Caco-2 (cell line): Measurements from ENCODE around the gene UHRF2. TPM values are rescaled to one million over a fixed set of nuclear protein-coding genes. Genes with fewer than 3 reads are reported as not detected.

Experiments used
- BruUV-seq: library from RNA; stranded (reverse); fragments of 400-500 nt; replicated peaks from 2 replicates; lab custom pipeline; 2021; lab: Mats Ljungman, UMichigan
- CTCF ChIA-PET: fragments of 300-600 bp; sonication (Branson Sonifier 250); formaldehyde crosslinking; loops from one replicate; lab custom pipeline; 2022; ENCODE audit warnings: antibody characterized with exemption; lab: Charles Lee
- POLR2A ChIA-PET: fragments of 300-600 bp; sonication (Branson Sonifier 250); formaldehyde crosslinking; loops from one replicate; lab custom pipeline; 2022; ENCODE audit warnings: antibody characterized with exemption; lab: Charles Lee
- DNase-seq, 2 experiments: peaks; one replicate each; pipeline versions ENCODE4 v3.0.0 to v3.0.0-alpha.2; 2020 to 2022
- H3K27me3 ChIP-seq: replicated peaks from 2 replicates; pipeline ENCODE4 v1.6.0; 2011; ENCODE audit warnings: low read length; ENCODE audit not compliant: control insufficient read depth, insufficient read depth
- H3K36me3 ChIP-seq: 2 replicates; pipeline ENCODE4 v1.5.1; 2011; ENCODE audit warnings: low read length; ENCODE audit not compliant: control insufficient read depth, insufficient read depth
- H3K4me1 ChIP-seq: fragments of 250-450 bp; sonication (Bioruptor Pico); 2 replicates; pipeline ENCODE4 v1.5.1; 2020; ENCODE audit warnings: mild to moderate bottlenecking
- H3K4me3 ChIP-seq: 2 replicates; pipeline ENCODE4 v1.5.1; 2011; ENCODE audit warnings: low read depth, mild to moderate bottlenecking, control low read depth, low read length
- H3K9me3 ChIP-seq: fragments of 250-450 bp; sonication (Bioruptor Pico); 2 replicates; pipeline ENCODE4 v1.5.1; 2020; ENCODE audit warnings: mild to moderate bottlenecking, moderate library complexity
- H3K27ac Mint-ChIP-seq: one replicate; pipeline ENCODE4 v1.8.0; 2022; ENCODE audit warnings: mixed read lengths; ENCODE audit not compliant: unreplicated experiment
- H3K27me3 Mint-ChIP-seq: one replicate; pipeline ENCODE4 v1.8.0; 2022; ENCODE audit warnings: mixed read lengths; ENCODE audit not compliant: insufficient read depth, unreplicated experiment
- H3K36me3 Mint-ChIP-seq: one replicate; pipeline ENCODE4 v1.8.0; 2022; ENCODE audit warnings: mild to moderate bottlenecking, mixed read lengths; ENCODE audit not compliant: insufficient read depth, unreplicated experiment
- H3K4me1 Mint-ChIP-seq: one replicate; pipeline ENCODE4 v1.8.0; 2022; ENCODE audit warnings: low read depth, mixed read lengths; ENCODE audit not compliant: unreplicated experiment
- H3K4me3 Mint-ChIP-seq: one replicate; pipeline ENCODE4 v1.8.0; 2022; ENCODE audit warnings: mild to moderate bottlenecking, moderate library complexity, mixed read lengths; ENCODE audit not compliant: unreplicated experiment
- H3K9me3 Mint-ChIP-seq: one replicate; pipeline ENCODE4 v1.8.0; 2022; ENCODE audit warnings: mixed read lengths; ENCODE audit not compliant: unreplicated experiment
- CTCF ChIP-seq, 2 experiments: fragments of 200-600 bp in 1 of 2; IDR thresholded peaks; 1 replicate in 1 of 2; 2 replicates in 1 of 2; pipeline versions ENCODE4 v1.5.1 to v1.8.0; 2011 to 2022; ENCODE audit warnings: antibody characterized with exemption in 1 of 2, control low read depth in 1 of 2, inconsistent platforms in 1 of 2, low read depth in 1 of 2, low read length in 1 of 2, mild to moderate bottlenecking in 1 of 2, moderate library complexity in 1 of 2; ENCODE audit not compliant: insufficient read depth in 1 of 2, severe bottlenecking in 1 of 2, unreplicated experiment in 1 of 2
- intact Hi-C: fragments of 100-400 bp; cut with micrococcal nuclease; formaldehyde crosslinking; loops from one replicate; pipeline ENCODE4 v1.10.0; 2022; ENCODE audit not compliant: unreplicated experiment
- total RNA-seq: library from RNA; stranded (reverse); gene quantifications from 2 replicates; pipeline ENCODE4 v1.2.3, GENCODE V29; 2022

Gene UHRF2
- total RNA-seq, 1 experiment from 2014 or later, result 38.1 TPM

- Mint-ChIP-seq H3K4me1 (no peaks in the 10 kb centered on the region), H3K4me3 (no peak overlapping the region), H3K36me3 (peaks cover 20% of the 10 kb centered on the region), H3K27me3 (no peaks in the 10 kb centered on the region), H3K9me3 (no peaks in the 10 kb centered on the region), H3K27ac (no peak overlapping the region)
- H3K4me3 ChIP-seq, result no peak overlapping the region
- POLR2A ChIA-PET, result no interaction called here
- intact Hi-C loops, result no loop called here
- CTCF ChIA-PET, result interaction anchor here (0.5 kb wide), 1 partner anchor 233 kb away, joined by 4 read pairs; no protein-coding TSS in a partner anchor
- BruUV-seq, result TSS peak; percentile 25
- H3K36me3 ChIP-seq, result no peaks in the 10 kb centered on the region
- no peaks in the 10 kb centered on the region for H3K9me3 ChIP-seq
- TF ChIP-seq CTCF (IDR thresholded peaks at IDR 0.05; ENCODE audit: insufficient read depth in 1 of 2, low read depth in 1 of 2, low read length in 1 of 2, severe bottlenecking in 1 of 2, unreplicated experiment in 1 of 2), result no peak
- H3K27me3 ChIP-seq, result no peaks in the 10 kb centered on the region
- H3K4me1 ChIP-seq, result no peaks in the 10 kb centered on the region
- DNase-seq, result no peak
Observed at GRCh38 chr9:6506571-6506970, 93.6 kb downstream of the UHRF2 start.

- POLR2A ChIA-PET, result interaction anchor here (0.8 kb wide), 1 partner anchor 150 kb away, joined by 10 read pairs; no protein-coding TSS in a partner anchor
- TF ChIP-seq CTCF (IDR thresholded peaks at IDR 0.05; ENCODE audit: insufficient read depth in 1 of 2, low read depth in 1 of 2, low read length in 1 of 2, severe bottlenecking in 1 of 2, unreplicated experiment in 1 of 2), result no peak
- H3K4me3 Mint-ChIP-seq, result no peak overlapping the region
- no peaks in the 10 kb centered on the region for H3K9me3 Mint-ChIP-seq
- Histone ChIP-seq H3K36me3 (no peaks in the 10 kb centered on the region), H3K4me3 (no peak overlapping the region), H3K27me3 (no peaks in the 10 kb centered on the region), H3K9me3 (no peaks in the 10 kb centered on the region), H3K4me1 (no peaks in the 10 kb centered on the region)
- H3K27ac Mint-ChIP-seq, result no peak overlapping the region
- peaks cover 1% of the 10 kb centered on the region for H3K36me3 Mint-ChIP-seq
- no peak for DNase-seq
- BruUV-seq, result no TSS peak
- intact Hi-C loops, result no loop called here
- CTCF ChIA-PET, result no interaction called here
- H3K4me1 Mint-ChIP-seq, result no peaks in the 10 kb centered on the region
- H3K27me3 Mint-ChIP-seq, result no peaks in the 10 kb centered on the region
Observed at GRCh38 chr9:6512085-6512657, 99.2 kb downstream of the UHRF2 start.

GRCh38 chr9:6522263-6522662 is 109.3 kb downstream of the UHRF2 start:
- H3K27ac Mint-ChIP-seq, result no peak overlapping the region
- Histone ChIP-seq H3K36me3 (no peaks in the 10 kb centered on the region), H3K4me1 (no peaks in the 10 kb centered on the region), H3K4me3 (no peak overlapping the region), H3K27me3 (no peaks in the 10 kb centered on the region), H3K9me3 (no peaks in the 10 kb centered on the region)
- no peaks in the 10 kb centered on the region for H3K27me3 Mint-ChIP-seq
- intact Hi-C loops, result no loop called here
- no TSS peak for BruUV-seq
- H3K36me3 Mint-ChIP-seq, result peaks cover 19% of the 10 kb centered on the region
- TF ChIP-seq CTCF (IDR thresholded peaks at IDR 0.05; ENCODE audit: insufficient read depth in 1 of 2, low read depth in 1 of 2, low read length in 1 of 2, severe bottlenecking in 1 of 2, unreplicated experiment in 1 of 2), result no peak
- no peaks in the 10 kb centered on the region for H3K9me3 Mint-ChIP-seq
- no peak for DNase-seq
- H3K4me3 Mint-ChIP-seq, result no peak overlapping the region
- no peaks in the 10 kb centered on the region for H3K4me1 Mint-ChIP-seq
- ChIA-PET POLR2A (no interaction called here), CTCF (no interaction called here)
